Endothelial cell of umbilical vein (primary cell): ENCODE data around the gene KIF22.

Experiments
- EZH2 ChIP-seq: IDR thresholded peaks from 2 replicates; pipeline ENCODE4 v1.6.1; 2012; ENCODE audit warnings: borderline replicate concordance, low read depth, mild to moderate bottlenecking, moderate library complexity, low read length, inconsistent platforms; ENCODE audit not compliant: severe bottlenecking
- FOS ChIP-seq: IDR thresholded peaks from 2 replicates; pipeline ENCODE4 v1.6.1; 2011; ENCODE audit warnings: mild to moderate bottlenecking, low read length, moderate library complexity, borderline replicate concordance; ENCODE audit not compliant: insufficient read depth
- MAX ChIP-seq: IDR thresholded peaks from 2 replicates; pipeline ENCODE4 v1.6.1; 2011; ENCODE audit not compliant: insufficient read depth, insufficient read length
- MYC ChIP-seq: IDR thresholded peaks from one replicate; pipeline ENCODE4 v1.6.1; 2011; ENCODE audit warnings: mild to moderate bottlenecking, low read depth, low read length
- POLR2A ChIP-seq: IDR thresholded peaks from 2 replicates; pipeline ENCODE4 v1.6.1; 2012; ENCODE audit warnings: low read depth, mild to moderate bottlenecking, control low read depth, low read length
- POLR2AphosphoS5 ChIP-seq: IDR thresholded peaks from 2 replicates; pipeline ENCODE4 v1.6.1; 2012; ENCODE audit warnings: low read depth, mild to moderate bottlenecking, control low read depth, low read length, moderate library complexity; ENCODE audit not compliant: insufficient read depth
- TF ChIP-seq, protein P1 (sequence below), 2 donors: IDR thresholded peaks; 1 replicate in 1 of 2; 2 replicates in 1 of 2; pipeline ENCODE4 v1.5.1; 2011; ENCODE audit warnings: low read length in 2 of 2, mild to moderate bottlenecking in 2 of 2, moderate library complexity in 2 of 2, control low read depth in 1 of 2, inconsistent platforms in 1 of 2, low read depth in 1 of 2; ENCODE audit not compliant: insufficient read depth in 1 of 2; ENCODE audit errors: extremely low read depth in 1 of 2

- TF ChIP-seq, protein P1, sequence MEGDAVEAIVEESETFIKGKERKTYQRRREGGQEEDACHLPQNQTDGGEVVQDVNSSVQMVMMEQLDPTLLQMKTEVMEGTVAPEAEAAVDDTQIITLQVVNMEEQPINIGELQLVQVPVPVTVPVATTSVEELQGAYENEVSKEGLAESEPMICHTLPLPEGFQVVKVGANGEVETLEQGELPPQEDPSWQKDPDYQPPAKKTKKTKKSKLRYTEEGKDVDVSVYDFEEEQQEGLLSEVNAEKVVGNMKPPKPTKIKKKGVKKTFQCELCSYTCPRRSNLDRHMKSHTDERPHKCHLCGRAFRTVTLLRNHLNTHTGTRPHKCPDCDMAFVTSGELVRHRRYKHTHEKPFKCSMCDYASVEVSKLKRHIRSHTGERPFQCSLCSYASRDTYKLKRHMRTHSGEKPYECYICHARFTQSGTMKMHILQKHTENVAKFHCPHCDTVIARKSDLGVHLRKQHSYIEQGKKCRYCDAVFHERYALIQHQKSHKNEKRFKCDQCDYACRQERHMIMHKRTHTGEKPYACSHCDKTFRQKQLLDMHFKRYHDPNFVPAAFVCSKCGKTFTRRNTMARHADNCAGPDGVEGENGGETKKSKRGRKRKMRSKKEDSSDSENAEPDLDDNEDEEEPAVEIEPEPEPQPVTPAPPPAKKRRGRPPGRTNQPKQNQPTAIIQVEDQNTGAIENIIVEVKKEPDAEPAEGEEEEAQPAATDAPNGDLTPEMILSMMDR (IDR thresholded peaks at IDR 0.05; ENCODE audit: extremely low read depth in 1 of 2, insufficient read depth in 1 of 2, low read depth in 1 of 2, low read length in 2 of 2) = no peak
- TF ChIP-seq EZH2 = no peak
- no peak for TF ChIP-seq POLR2A
- no peak for TF ChIP-seq POLR2AphosphoS5
- no peak for TF ChIP-seq MYC
- TF ChIP-seq MAX = no peak
- TF ChIP-seq FOS = no peak
Observed at GRCh38 chr16:29745121-29745852, 45.3 kb upstream of the KIF22 start.
